Aorta (tissue), 5 donors: ENCODE measurements around the gene ADAMTSL1. TPM values are rescaled to one million over a fixed set of nuclear protein-coding genes. Genes with fewer than 3 reads are reported as not detected.

Experiments
- ATAC-seq: fragments of 200-7000 bp; cut with Tn5 transposase; one replicate; pipeline ENCODE4 v1.9.1; 2022; ENCODE audit warnings: moderate library complexity; ENCODE audit not compliant: low FRiP score
- DNase-seq, 2 donors: peaks; one replicate each; pipeline ENCODE4 v3.0.0-alpha.2; 2020
- H3K27ac ChIP-seq, 2 donors: one replicate each; pipeline ENCODE4 v1.5.1; 2013; ENCODE audit warnings: low read length in 2 of 2, mild to moderate bottlenecking in 2 of 2, moderate library complexity in 2 of 2, control low read depth in 1 of 2, inconsistent platforms in 1 of 2, low read depth in 1 of 2
- H3K27me3 ChIP-seq, 2 donors: one replicate each; pipeline ENCODE4 v1.6.1; 2013; ENCODE audit warnings: control low read depth in 1 of 2, low read length in 1 of 2, mild to moderate bottlenecking in 1 of 2, moderate library complexity in 1 of 2; ENCODE audit not compliant: insufficient read depth in 2 of 2, control insufficient read depth in 1 of 2
- H3K36me3 ChIP-seq, 2 donors: one replicate each; pipeline ENCODE4 v1.6.1; 2013; ENCODE audit warnings: control low read depth in 1 of 2, low read length in 1 of 2, mild to moderate bottlenecking in 1 of 2; ENCODE audit not compliant: insufficient read depth in 2 of 2, control insufficient read depth in 1 of 2
- H3K4me1 ChIP-seq, 2 donors: one replicate each; pipeline ENCODE4 v1.6.1; 2013; ENCODE audit warnings: low read length in 2 of 2, control low read depth in 1 of 2, mild to moderate bottlenecking in 1 of 2, moderate library complexity in 1 of 2; ENCODE audit not compliant: insufficient read depth in 2 of 2, control insufficient read depth in 1 of 2
- H3K4me3 ChIP-seq, 2 donors: one replicate each; pipeline ENCODE4 v1.5.1; 2013; ENCODE audit warnings: low read length in 2 of 2, control low read depth in 1 of 2, mild to moderate bottlenecking in 1 of 2
- H3K9me3 ChIP-seq: one replicate; pipeline ENCODE4 v1.6.1; 2013; ENCODE audit warnings: mild to moderate bottlenecking, low read length; ENCODE audit not compliant: control insufficient read depth
- WGBS, 2 donors: extraction: QIAGEN DNeasy Blood & Tissue Kit; methylation state at CpG; one replicate each; pipeline ENCODE4 v1.1.7; 2013; 5-methylcytosine and 5-hydroxymethylcytosine counted together
- intact Hi-C, 2 donors: fragments of 100-400 bp; cut with DNase I; formaldehyde crosslinking; loops; one replicate each; pipeline versions ENCODE4 v1.14.2 to v1.15.0; 2022
- polyA plus RNA-seq, 2 donors: library from polyadenylated mRNA; stranded (reverse); fragments of 200-250 nt; gene quantifications; one replicate each; pipeline ENCODE4 v1.2.3, GENCODE V29; 2013
- total RNA-seq, 2 donors: library from RNA; stranded (reverse); fragmentation: NEBNext Ultra II Directional; extraction: Animal tissue kit (Norgen Biotek cat#: 25700); gene quantifications; one replicate each; pipeline ENCODE4 v1.2.1, GENCODE V29; 2021
- donor health status: healthy with polysubstance abuse.
- donor health status: Bipolar disorder and iron deficiency.
- donor health status: DM: no; HTN: no; CAD: no.
- donor health status: DM: no; HTN: no; CAD: no.
- donor health status: DM: yes; HTN: yes; CAD: no.

Gene ADAMTSL1
- total and polyA plus RNA-seq, 4 donors: 6.6 to 54.2 (median 30.0) TPM

GRCh38 chr9:18903450-18903849, 429.5 kb downstream of the ADAMTSL1 start:
- no peak for DNase-seq
- H3K4me3 ChIP-seq: no peak overlapping the region
- H3K36me3 ChIP-seq: peaks cover 0 to 4% of the 10 kb centered on the region in 2 donors
- intact Hi-C loops: no loop called here
- H3K9me3 ChIP-seq: no peaks in the 10 kb centered on the region
- no peak overlapping the region for H3K27ac ChIP-seq
- WGBS, 2 donors: 94 to 98% methylated on average over 2 of the region's 2 CpGs
- ATAC-seq: no peak
- no peaks in the 10 kb centered on the region for H3K4me1 ChIP-seq
- no peaks in the 10 kb centered on the region for H3K27me3 ChIP-seq

DNA sequence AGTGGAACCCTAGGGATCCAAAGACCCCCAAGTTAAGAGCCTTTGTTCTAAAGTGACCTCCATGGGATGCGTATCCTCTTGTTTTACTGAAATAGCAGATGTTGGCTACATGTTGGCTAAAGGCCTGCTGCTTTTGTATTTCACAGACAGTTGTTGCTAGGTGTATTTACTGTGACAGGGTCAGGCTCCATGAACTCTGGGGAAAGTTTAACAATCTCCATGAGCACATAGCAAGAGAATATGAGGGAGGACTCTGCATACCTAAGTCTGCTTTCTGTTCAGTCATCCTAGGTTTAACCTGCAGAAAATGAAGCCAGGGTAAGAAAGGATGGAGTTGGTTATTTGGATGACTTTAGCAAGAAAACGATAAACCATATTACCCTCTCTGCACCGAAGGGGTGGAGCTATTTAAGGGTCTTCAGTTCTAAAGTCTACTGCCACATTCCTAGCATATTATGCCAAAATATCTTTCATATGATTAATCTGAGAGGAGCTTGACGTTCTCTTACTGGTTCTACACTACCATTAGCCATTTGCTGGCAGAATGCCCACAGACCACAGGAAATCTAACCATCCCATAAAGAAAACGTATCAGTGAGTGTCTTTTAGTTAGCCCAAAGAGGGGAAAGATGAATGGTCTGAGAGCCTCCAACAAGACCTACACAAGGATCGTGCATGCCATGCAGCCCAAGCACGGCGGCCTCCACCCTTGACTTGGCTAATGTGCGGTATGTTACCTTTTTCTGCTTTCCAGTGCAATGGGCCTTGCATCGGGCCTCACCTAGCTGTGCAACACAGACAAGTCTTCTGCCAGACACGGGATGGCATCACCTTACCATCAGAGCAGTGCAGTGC, 431.3 kb downstream of the ADAMTSL1 start:
- ATAC-seq: no peak
- no peaks in the 10 kb centered on the region for H3K27me3 ChIP-seq
- no peaks in the 10 kb centered on the region for H3K9me3 ChIP-seq
- H3K4me3 ChIP-seq: no peak overlapping the region
- H3K36me3 ChIP-seq: peaks cover 0 to 4% of the 10 kb centered on the region in 2 donors
- no peak for DNase-seq
- no peaks in the 10 kb centered on the region for H3K4me1 ChIP-seq
- intact Hi-C loops: no loop called here
- no peak overlapping the region for H3K27ac ChIP-seq
- WGBS, 2 donors: 81 to 85% methylated on average over 11 of the region's 11 CpGs

DNA sequence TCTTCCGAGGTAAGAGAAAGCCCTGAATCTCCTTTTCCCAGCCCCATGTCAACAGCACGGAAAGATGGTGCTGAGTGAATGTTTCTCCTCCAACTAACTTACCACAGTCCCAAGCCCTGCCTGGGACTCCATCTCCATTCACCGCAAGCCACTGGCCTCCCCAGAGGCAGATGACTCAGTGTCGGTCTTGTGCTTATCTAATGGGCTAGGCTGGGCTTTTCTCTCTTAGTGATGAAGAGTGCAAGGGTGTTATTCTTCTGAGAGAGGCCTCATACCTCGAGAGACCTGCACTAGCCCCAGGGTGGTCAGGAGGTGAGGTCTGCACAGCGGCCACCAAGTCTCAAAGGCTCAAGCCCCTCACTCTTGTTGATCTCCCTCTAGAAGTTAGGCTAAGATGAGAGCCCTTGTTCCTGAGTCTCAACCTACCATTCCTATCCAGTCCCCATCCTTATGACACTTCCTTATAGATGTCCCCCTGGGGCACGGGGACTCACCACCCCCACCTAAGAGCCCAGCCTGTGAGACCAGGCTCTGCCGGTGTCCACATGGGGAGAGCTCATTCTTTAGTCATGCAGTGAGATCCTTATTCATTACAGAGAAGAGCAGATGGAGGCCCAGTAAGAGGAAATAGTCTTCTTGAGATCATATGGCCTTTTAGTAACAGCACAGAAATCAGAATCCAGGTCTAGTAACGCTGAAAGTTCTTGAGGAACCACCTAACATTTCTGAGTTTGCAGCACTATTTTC, 432.1 kb downstream of the ADAMTSL1 start:
- H3K36me3 ChIP-seq: peaks cover 0 to 4% of the 10 kb centered on the region in 2 donors
- intact Hi-C loops: no loop called here
- DNase-seq (no peak), ATAC-seq (no peak)
- no peaks in the 10 kb centered on the region for H3K9me3 ChIP-seq
- no peaks in the 10 kb centered on the region for H3K4me1 ChIP-seq
- no peaks in the 10 kb centered on the region for H3K27me3 ChIP-seq
- no peak overlapping the region for H3K4me3 ChIP-seq
- no peak overlapping the region for H3K27ac ChIP-seq
- 94 to 95% methylated on average over 9 of the region's 9 CpGs for whole genome bisulfite sequencing, 2 donors

DNA sequence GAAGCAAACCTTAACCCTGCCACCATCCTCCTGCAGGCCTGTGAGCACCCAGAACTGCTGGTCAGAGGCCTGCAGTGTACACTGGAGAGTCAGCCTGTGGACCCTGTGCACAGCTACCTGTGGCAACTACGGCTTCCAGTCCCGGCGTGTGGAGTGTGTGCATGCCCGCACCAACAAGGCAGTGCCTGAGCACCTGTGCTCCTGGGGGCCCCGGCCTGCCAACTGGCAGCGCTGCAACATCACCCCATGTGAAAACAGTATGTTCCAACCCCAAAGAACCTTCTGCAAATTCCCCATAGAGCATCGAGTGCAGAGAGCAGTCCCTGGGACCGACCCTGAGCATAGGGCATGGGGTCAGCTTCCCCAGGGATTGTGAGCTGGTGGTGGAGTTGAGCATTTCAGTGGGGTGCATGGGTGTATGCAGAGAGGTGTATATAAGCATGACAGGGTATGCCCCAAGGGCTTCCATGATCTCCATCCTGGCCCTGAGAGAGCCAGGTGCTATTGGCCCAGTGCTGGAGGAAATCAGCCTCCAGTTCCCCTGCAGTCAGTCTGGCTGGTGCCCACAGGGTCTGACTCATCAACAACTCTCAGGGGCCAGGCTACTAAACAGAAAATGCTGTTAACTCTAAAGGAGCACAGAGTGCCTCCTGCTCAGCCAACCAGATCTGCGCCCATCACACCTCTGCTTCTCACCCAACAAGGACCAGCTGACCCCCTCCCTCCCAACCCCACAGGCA, 432.9 kb downstream of the ADAMTSL1 start:
- no peak overlapping the region for H3K27ac ChIP-seq
- H3K36me3 ChIP-seq: peaks cover 0 to 4% of the 10 kb centered on the region in 2 donors
- peak in 1 of 2 donors; percentile 60 for DNase-seq
- no peak overlapping the region for H3K4me3 ChIP-seq
- WGBS, 2 donors: 93 to 94% methylated on average over 9 of the region's 9 CpGs
- H3K4me1 ChIP-seq: no peaks in the 10 kb centered on the region
- no peaks in the 10 kb centered on the region for H3K27me3 ChIP-seq
- ATAC-seq: peak; percentile 53
- intact Hi-C loops: no loop called here
- no peaks in the 10 kb centered on the region for H3K9me3 ChIP-seq

GRCh38 chr9:18907927-18908625, 434.1 kb downstream of the ADAMTSL1 start:
- no peaks in the 10 kb centered on the region for H3K4me1 ChIP-seq
- intact Hi-C loops: no loop called here
- no peak overlapping the region for H3K27ac ChIP-seq
- ATAC-seq: no peak
- no peak overlapping the region for H3K4me3 ChIP-seq
- no peaks in the 10 kb centered on the region for H3K9me3 ChIP-seq
- no peaks in the 10 kb centered on the region for H3K27me3 ChIP-seq
- no peak for DNase-seq
- 90 to 92% methylated on average over 15 of the region's 15 CpGs for WGBS, 2 donors
- H3K36me3 ChIP-seq: peaks cover 0 to 4% of the 10 kb centered on the region in 2 donors

GRCh38 chr9:18909140-18910018, 435.4 kb downstream of the ADAMTSL1 start:
- H3K9me3 ChIP-seq: no peaks in the 10 kb centered on the region
- H3K36me3 ChIP-seq: peaks cover 0 to 4% of the 10 kb centered on the region in 2 donors
- H3K4me3 ChIP-seq: no peak overlapping the region
- no peak overlapping the region for H3K27ac ChIP-seq
- intact Hi-C loops: no loop called here
- no peaks in the 10 kb centered on the region for H3K4me1 ChIP-seq
- no peak for DNase-seq
- no peak for ATAC-seq
- H3K27me3 ChIP-seq: no peaks in the 10 kb centered on the region
- 88 to 90% methylated on average over 17 of the region's 17 CpGs for WGBS, 2 donors

GRCh38 chr9:18910435-18910834, 436.5 kb downstream of the ADAMTSL1 start:
- Histone ChIP-seq H3K4me1 (no peaks in the 10 kb centered on the region), H3K4me3 (no peak overlapping the region)

More at GRCh38 chr9:18910435-18910834, 436.5 kb downstream of the ADAMTSL1 start:
- 42 to 65% methylated on average over 2 of the region's 2 CpGs for WGBS, 2 donors
- DNase-seq: no peak
- peaks cover 0 to 4% of the 10 kb centered on the region in 2 donors for H3K36me3 ChIP-seq
- no peaks in the 10 kb centered on the region for H3K9me3 ChIP-seq
- H3K27me3 ChIP-seq: no peaks in the 10 kb centered on the region
- ATAC-seq: no peak
- intact Hi-C loops: no loop called here
- no peak overlapping the region for H3K27ac ChIP-seq
